Ovary (tissue), 3 donors: Measurements from ENCODE around the gene TFDP2.

ENCODE experiments used
- CTCF ChIP-seq, 3 donors: fragments of 450-650 bp in 2 of 3; fragments of 200-600 bp in 1 of 3; IDR thresholded peaks; one replicate each; pipeline versions ENCODE4 v1.5.1 to v1.8.0; 2016 to 2022; ENCODE audit warnings: antibody characterized with exemption in 3 of 3, mild to moderate bottlenecking in 1 of 3
- EP300 ChIP-seq: sonication (generic); formaldehyde crosslinking; IDR thresholded peaks from one replicate; pipeline ENCODE4 v1.6.1; 2017; ENCODE audit warnings: antibody characterized with exemption
- POLR2A ChIP-seq: fragments of 450-650 bp; IDR thresholded peaks from one replicate; pipeline ENCODE4 v1.6.1; 2017; ENCODE audit warnings: antibody characterized with exemption, mild to moderate bottlenecking, moderate library complexity
- donor health status: DM: no; HTN: no; CAD: no.

- TF ChIP-seq CTCF (IDR thresholded peaks at IDR 0.05): no peak
- TF ChIP-seq POLR2A: no peak
- TF ChIP-seq EP300: no peak
These were observed 228.0 kb downstream of the TFDP2 start for GRCh38 chr3:141921316-141921715.
